Memory B cell (primary cell): ENCODE measurements around the gene MYORG.

Source experiments
- ATAC-seq: fragments of 150-1000 bp; cut with Tn5 transposase; 2 replicates; pipeline ENCODE4 v1.10.0; 2021; ENCODE audit warnings: low read depth, mild to moderate bottlenecking, moderate library complexity
- DNase-seq, 2 donors: peaks; one replicate each; pipeline ENCODE4 v3.0.0; 2022; ENCODE audit warnings: low spot score in 2 of 2
- H3K27ac Mint-ChIP-seq: one replicate; pipeline ENCODE4 v1.8.0; 2022; ENCODE audit warnings: mild to moderate bottlenecking, moderate library complexity, mixed read lengths
- H3K27me3 Mint-ChIP-seq: one replicate; pipeline ENCODE4 v1.8.0; 2022; ENCODE audit warnings: mixed read lengths
- H3K36me3 Mint-ChIP-seq: one replicate; pipeline ENCODE4 v1.8.0; 2022; ENCODE audit warnings: mild to moderate bottlenecking, mixed read lengths
- H3K4me1 Mint-ChIP-seq: one replicate; pipeline ENCODE4 v1.8.0; 2022; ENCODE audit warnings: mixed read lengths
- H3K4me3 Mint-ChIP-seq: one replicate; pipeline ENCODE4 v1.8.0; 2022; ENCODE audit warnings: mild to moderate bottlenecking, moderate library complexity, mixed read lengths
- H3K9me3 Mint-ChIP-seq: one replicate; pipeline ENCODE4 v1.8.0; 2022; ENCODE audit warnings: mixed read lengths

The MYORG gene

DNA sequence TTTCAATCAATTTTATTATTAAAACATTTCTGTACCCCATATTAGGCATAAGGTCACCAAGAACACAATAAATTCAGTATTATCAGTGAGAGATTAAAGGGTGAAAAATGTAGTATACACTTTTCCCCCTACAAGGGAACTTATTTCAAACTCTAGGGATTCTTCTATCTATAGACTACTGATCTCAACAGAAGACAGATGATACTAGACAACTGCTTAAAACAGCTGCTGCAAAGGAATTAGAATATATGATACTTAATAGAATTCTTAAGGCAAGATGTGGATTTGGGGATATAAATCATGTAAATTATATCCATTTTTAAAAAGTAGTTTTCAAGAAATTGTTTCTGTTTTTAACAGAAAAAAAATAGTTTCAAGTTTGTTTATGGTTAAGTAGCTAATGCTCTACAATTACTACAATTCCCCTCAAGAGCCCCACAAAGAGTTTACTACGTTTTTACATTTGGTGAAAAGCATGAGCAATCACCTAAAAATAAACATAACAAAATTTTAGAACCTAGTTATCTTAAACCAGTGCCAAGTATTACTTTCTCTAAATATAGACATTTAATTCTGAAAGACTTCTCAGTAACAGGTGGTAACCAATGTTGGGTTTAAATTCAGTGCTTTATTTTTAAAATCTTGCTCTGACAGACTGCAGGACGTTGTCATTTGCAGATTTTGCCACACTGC lies 53.7 kb downstream of the MYORG start:
- DNase-seq (no peak), ATAC-seq (no peak)
- Mint-ChIP-seq H3K4me3 (no peak overlapping the region), H3K27me3 (no peaks in the 10 kb centered on the region), H3K27ac (no peak overlapping the region), H3K9me3 (no peaks in the 10 kb centered on the region), H3K4me1 (no peaks in the 10 kb centered on the region), H3K36me3 (no peaks in the 10 kb centered on the region)

DNA sequence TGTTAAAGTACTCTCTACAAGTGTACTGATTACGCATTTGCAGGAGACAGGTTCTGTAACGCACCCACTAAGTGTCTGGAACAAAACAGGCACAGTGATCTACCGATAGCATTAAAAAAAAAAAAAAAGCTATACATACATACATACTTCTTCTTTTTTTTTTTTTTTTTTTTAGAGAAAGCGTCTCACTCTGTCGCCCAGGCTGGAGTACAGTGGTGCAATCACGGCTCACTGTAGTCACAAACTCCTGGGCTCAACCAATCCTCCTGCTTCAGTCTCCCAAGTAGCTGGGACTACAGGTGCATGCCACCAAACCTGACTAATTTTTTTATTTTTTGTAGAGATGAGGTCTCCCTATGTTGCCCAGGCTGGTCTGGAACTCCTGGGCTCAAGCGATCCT lies 55.2 kb downstream of the MYORG start:
- Mint-ChIP-seq H3K4me3 (no peak overlapping the region), H3K27me3 (no peaks in the 10 kb centered on the region), H3K27ac (no peak overlapping the region), H3K9me3 (no peaks in the 10 kb centered on the region), H3K36me3 (no peaks in the 10 kb centered on the region), H3K4me1 (no peaks in the 10 kb centered on the region)
- DNase-seq (no peak), ATAC-seq (peak; percentile 19)

DNA sequence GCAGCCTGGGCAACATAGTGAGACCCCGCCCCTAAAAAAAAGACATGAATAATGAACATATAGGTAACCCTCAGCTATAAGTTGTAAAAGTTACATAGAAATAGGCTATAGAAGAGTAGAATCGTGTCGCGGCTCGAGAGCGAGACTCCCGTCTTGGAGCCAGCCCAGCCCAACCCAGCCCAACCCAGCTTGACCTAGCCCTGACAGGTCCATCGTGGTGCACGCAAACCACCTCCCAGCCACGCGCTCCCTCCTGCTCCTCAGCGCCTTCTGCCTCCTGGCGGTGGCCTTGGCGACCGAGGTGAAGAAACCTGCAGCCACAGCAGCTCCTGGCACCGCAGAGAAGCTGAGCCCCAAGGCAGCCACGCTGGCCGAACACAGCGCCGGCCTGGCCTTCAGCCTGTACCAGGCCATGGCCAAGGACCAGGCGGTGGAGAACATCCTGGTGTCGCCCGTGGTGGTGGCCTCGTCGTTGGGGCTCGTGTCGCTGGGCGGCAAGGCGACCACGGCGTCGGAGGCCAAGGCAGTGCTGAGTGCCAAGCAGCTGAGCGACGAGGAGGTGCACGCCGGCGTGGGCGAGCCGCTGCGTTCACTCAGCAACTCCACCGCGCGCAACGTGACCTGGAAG lies 58.4 kb downstream of the MYORG start:
- DNase-seq (no peak), ATAC-seq (no peak)
- Mint-ChIP-seq H3K9me3 (no peaks in the 10 kb centered on the region), H3K4me3 (no peak overlapping the region), H3K36me3 (no peaks in the 10 kb centered on the region), H3K4me1 (no peaks in the 10 kb centered on the region), H3K27ac (no peak overlapping the region), H3K27me3 (no peaks in the 10 kb centered on the region)

DNA sequence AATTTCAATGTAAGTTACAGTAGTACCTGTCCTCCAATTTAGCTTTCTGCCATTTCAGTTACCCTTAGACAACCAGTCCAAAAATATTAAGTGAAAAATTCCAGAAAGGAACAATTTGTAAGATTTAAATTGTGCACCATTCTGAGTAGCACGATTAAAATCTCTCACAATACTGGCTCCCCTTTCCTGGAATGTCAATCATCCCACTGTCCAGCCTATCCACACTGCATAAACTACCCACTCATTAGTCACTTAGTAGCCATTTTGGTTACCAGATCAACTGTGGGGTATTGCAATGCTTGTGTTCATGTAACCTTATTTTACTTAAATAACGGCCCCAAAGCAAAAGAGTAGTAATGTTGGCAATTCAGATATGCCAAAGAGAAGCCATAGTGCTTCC lies 59.3 kb downstream of the MYORG start:
- ATAC-seq, result no peak
- H3K27me3 Mint-ChIP-seq, result no peaks in the 10 kb centered on the region
- no peak overlapping the region for H3K4me3 Mint-ChIP-seq
- DNase-seq, result no peak
- H3K36me3 Mint-ChIP-seq, result no peaks in the 10 kb centered on the region
- H3K9me3 Mint-ChIP-seq, result no peaks in the 10 kb centered on the region
- H3K4me1 Mint-ChIP-seq, result no peaks in the 10 kb centered on the region
- H3K27ac Mint-ChIP-seq, result no peak overlapping the region
